ENCODE data around the gene EMILIN1. TPM values are rescaled to one million over a fixed set of nuclear protein-coding genes. Genes with fewer than 3 reads are reported as not detected.

The EMILIN1 gene
- total and polyA plus RNA-seq, 2 donors (not counting 1 experiment from before 2014, with no cell fraction given) = 0.24 to 0.52 TPM

GRCh38 chr2:27038631-27039339 is 39.6 kb upstream of the EMILIN1 start:
- DNase-seq = no peak
- Mint-ChIP-seq H3K4me1 (peaks cover 39% of the 10 kb centered on the region), H3K27ac (peak overlapping the region; percentile 56), H3K27me3 (no peaks in the 10 kb centered on the region), H3K9me3 (ENCODE audit: insufficient read depth) (no peaks in the 10 kb centered on the region), H3K4me3 (no peak overlapping the region)
- intact Hi-C loops (cut with micrococcal nuclease) = no loop called here
- peaks cover 34% of the 10 kb centered on the region for H4K20me1 ChIP-seq (ENCODE audit: control insufficient read depth, insufficient read depth, low read length, poor library complexity, severe bottlenecking)
- no peaks in the 10 kb centered on the region for H3K9me3 ChIP-seq (ENCODE audit: control extremely low read depth in 1 of 3, control insufficient read depth in 2 of 3, insufficient read depth in 1 of 3, low read length in 2 of 3)
- H3K4me1 ChIP-seq (ENCODE audit: control insufficient read depth in 2 of 2, insufficient read depth in 2 of 2, low read length in 2 of 2) = peaks cover 34 to 47% of the 10 kb centered on the region in 2 donors
- no peaks in the 10 kb centered on the region for H3K27me3 ChIP-seq (replicated peaks in 1 of 4; ENCODE audit: control extremely low read depth in 1 of 4, control insufficient read depth in 3 of 4, insufficient read depth in 4 of 4, low read length in 3 of 4)
- no peak for ATAC-seq (ENCODE audit: low read depth)
- peaks cover 16% of the 10 kb centered on the region for H3K79me2 ChIP-seq (ENCODE audit: control insufficient read depth, insufficient read depth, low read length)
- ChIA-PET POLR2A (interaction anchor here (1.2 kb wide), 1 partner anchor 13 kb away, joined by 3 read pairs; the partner anchor contains the start of gene AGBL5), CTCF (interaction anchor here (1.1 kb wide), 1 partner anchor 10 kb away, joined by 5 read pairs; no protein-coding TSS in a partner anchor)
- H2AFZ ChIP-seq (ENCODE audit: insufficient read depth, low read depth, low read length, poor library complexity, severe bottlenecking) = no peak overlapping the region
- H3K36me3 ChIP-seq (replicated peaks in 1 of 2; ENCODE audit: control extremely low read depth in 1 of 2, control insufficient read depth in 1 of 2, extremely low read depth in 1 of 2, insufficient read depth in 2 of 2, low read length in 1 of 2) = peaks cover 1 to 64% of the 10 kb centered on the region in 2 experiments
- H3K9ac ChIP-seq (ENCODE audit: low read length) = no peak overlapping the region
- 98% methylated on average over 13 of the region's 17 CpGs for WGBS (ENCODE audit: insufficient coverage)
- H3K27ac ChIP-seq (ENCODE audit: low read length in 2 of 2) = no peak overlapping the region
- H3K4me2 ChIP-seq (replicated peaks; ENCODE audit: low read depth, low read length, poor library complexity, severe bottlenecking) = no peak overlapping the region
- no peak for TF ChIP-seq EZH2 (IDR thresholded peaks at IDR 0.05; ENCODE audit: borderline replicate concordance, insufficient read depth, low read depth, low read length, poor library complexity, severe bottlenecking)
- no peak for TF ChIP-seq CTCF (IDR thresholded peaks at IDR 0.05)
- H3K4me3 ChIP-seq (ENCODE audit: control extremely low read depth in 1 of 5, extremely low read depth in 1 of 5, insufficient read depth in 1 of 5, low read depth in 2 of 5, low read length in 4 of 5) = no peak overlapping the region

- ChIA-PET CTCF (interaction anchor here (1.1 kb wide), 1 partner anchor 10 kb away, joined by 5 read pairs; no protein-coding TSS in a partner anchor), POLR2A (interaction anchor here (1.2 kb wide), 1 partner anchor 12 kb away, joined by 3 read pairs; the partner anchor contains the start of gene AGBL5)
These were observed 39.0 kb upstream of the EMILIN1 start for GRCh38 chr2:27039426-27039825.

More at GRCh38 chr2:27039426-27039825, 39.0 kb upstream of the EMILIN1 start:
- Mint-ChIP-seq H3K9me3 (ENCODE audit: insufficient read depth) (no peaks in the 10 kb centered on the region), H3K4me3 (no peak overlapping the region), H3K4me1 (peaks cover 34% of the 10 kb centered on the region), H3K27me3 (no peaks in the 10 kb centered on the region), H3K27ac (no peak overlapping the region)
- Histone ChIP-seq H4K20me1 (ENCODE audit: control insufficient read depth, insufficient read depth, low read length, poor library complexity, severe bottlenecking) (peaks cover 29% of the 10 kb centered on the region), H3K9me3 (ENCODE audit: control extremely low read depth in 1 of 3, control insufficient read depth in 2 of 3, insufficient read depth in 1 of 3, low read length in 2 of 3) (no peaks in the 10 kb centered on the region), H3K4me3 (ENCODE audit: control extremely low read depth in 1 of 5, extremely low read depth in 1 of 5, insufficient read depth in 1 of 5, low read depth in 2 of 5, low read length in 4 of 5) (no peak overlapping the region), H3K27me3 (replicated peaks in 1 of 4; ENCODE audit: control extremely low read depth in 1 of 4, control insufficient read depth in 3 of 4, insufficient read depth in 4 of 4, low read length in 3 of 4) (no peaks in the 10 kb centered on the region), H3K9ac (ENCODE audit: low read length) (no peak overlapping the region), H3K4me2 (replicated peaks; ENCODE audit: low read depth, low read length, poor library complexity, severe bottlenecking) (no peak overlapping the region), H3K36me3 (replicated peaks in 1 of 2; ENCODE audit: control extremely low read depth in 1 of 2, control insufficient read depth in 1 of 2, extremely low read depth in 1 of 2, insufficient read depth in 2 of 2, low read length in 1 of 2) (peaks cover 1 to 64% of the 10 kb centered on the region in 2 experiments), H2AFZ (ENCODE audit: insufficient read depth, low read depth, low read length, poor library complexity, severe bottlenecking) (no peak overlapping the region), H3K79me2 (ENCODE audit: control insufficient read depth, insufficient read depth, low read length) (peaks cover 10% of the 10 kb centered on the region), H3K27ac (ENCODE audit: low read length in 2 of 2) (no peak overlapping the region), H3K4me1 (ENCODE audit: control insufficient read depth in 2 of 2, insufficient read depth in 2 of 2, low read length in 2 of 2) (peaks cover 28 to 41% of the 10 kb centered on the region in 2 donors)
- no peak for DNase-seq
- no peak for ATAC-seq (ENCODE audit: low read depth)
- intact Hi-C loops (cut with micrococcal nuclease) = no loop called here
- TF ChIP-seq CTCF (IDR thresholded peaks at IDR 0.05) = no peak
- WGBS (ENCODE audit: insufficient coverage) = 100% methylated on average over 3 of the region's 6 CpGs
